ENCODE data around the gene HLX. TPM values are rescaled to one million over a fixed set of nuclear protein-coding genes. Genes with fewer than 3 reads are reported as not detected.
A peak's percentile ranks its signal among the peaks of the same experiment; 100 is the strongest.

Gene HLX
- total RNA-seq, 1 donor from 2014 or later, result 7.4 TPM

DNA sequence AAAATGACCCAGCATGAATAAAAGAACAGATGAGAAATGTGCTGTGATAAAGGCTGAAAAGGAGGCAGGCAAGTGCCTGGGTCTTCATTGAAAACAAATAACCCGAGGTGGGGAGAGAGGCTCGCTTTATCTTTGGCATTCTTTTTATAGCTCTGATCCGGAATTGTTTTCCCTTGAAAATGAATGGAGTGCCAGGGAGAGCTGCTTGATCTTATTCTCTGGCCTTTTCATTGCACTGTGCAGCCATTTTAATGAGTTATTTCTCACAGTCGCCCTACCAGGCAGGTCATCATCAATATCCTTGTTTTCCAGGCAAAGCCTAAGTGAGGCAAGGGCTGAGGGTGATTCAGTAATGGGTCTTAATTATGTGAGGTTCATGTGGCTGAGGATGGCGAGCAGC is 39.8 kb upstream of the HLX start:
- intact Hi-C loops (cut with DNase I), result no loop called here
- H3K4me3 ChIP-seq, result no peak overlapping the region

GRCh38 chr1:220841293-220841692 is 38.0 kb upstream of the HLX start:
- DNase-seq (ENCODE audit: extremely low spot score in 2 of 2), result no peak
- no peaks in the 10 kb centered on the region for H3K9me3 ChIP-seq
- no peak overlapping the region for H3K27ac ChIP-seq
- intact Hi-C loops (cut with DNase I), result no loop called here
- TF ChIP-seq POLR2AphosphoS5 (IDR thresholded peaks at IDR 0.05; ENCODE audit: insufficient read depth in 1 of 2, low read depth in 1 of 2), result no peak
- TF ChIP-seq CTCF (IDR thresholded peaks at IDR 0.05), result no peak
- no peak for TF ChIP-seq POLR2A (IDR thresholded peaks at IDR 0.05)
- no peaks in the 10 kb centered on the region for H3K27me3 ChIP-seq
- no peaks in the 10 kb centered on the region for H3K36me3 ChIP-seq
- H3K4me3 ChIP-seq, result no peak overlapping the region
- no peaks in the 10 kb centered on the region for H3K4me1 ChIP-seq

More for the DNA sequence above, 39.8 kb upstream of the HLX start:
- Histone ChIP-seq H3K36me3 (no peaks in the 10 kb centered on the region), H3K27ac (no peak overlapping the region), H3K4me1 (no peaks in the 10 kb centered on the region), H3K9me3 (no peaks in the 10 kb centered on the region), H3K27me3 (no peaks in the 10 kb centered on the region)
- TF ChIP-seq POLR2AphosphoS5 (IDR thresholded peaks at IDR 0.05; ENCODE audit: insufficient read depth in 1 of 2, low read depth in 1 of 2), result no peak
- no peak for TF ChIP-seq CTCF (IDR thresholded peaks at IDR 0.05)
- no peak for TF ChIP-seq POLR2A (IDR thresholded peaks at IDR 0.05)
- no peak for DNase-seq (ENCODE audit: extremely low spot score in 2 of 2)

DNA sequence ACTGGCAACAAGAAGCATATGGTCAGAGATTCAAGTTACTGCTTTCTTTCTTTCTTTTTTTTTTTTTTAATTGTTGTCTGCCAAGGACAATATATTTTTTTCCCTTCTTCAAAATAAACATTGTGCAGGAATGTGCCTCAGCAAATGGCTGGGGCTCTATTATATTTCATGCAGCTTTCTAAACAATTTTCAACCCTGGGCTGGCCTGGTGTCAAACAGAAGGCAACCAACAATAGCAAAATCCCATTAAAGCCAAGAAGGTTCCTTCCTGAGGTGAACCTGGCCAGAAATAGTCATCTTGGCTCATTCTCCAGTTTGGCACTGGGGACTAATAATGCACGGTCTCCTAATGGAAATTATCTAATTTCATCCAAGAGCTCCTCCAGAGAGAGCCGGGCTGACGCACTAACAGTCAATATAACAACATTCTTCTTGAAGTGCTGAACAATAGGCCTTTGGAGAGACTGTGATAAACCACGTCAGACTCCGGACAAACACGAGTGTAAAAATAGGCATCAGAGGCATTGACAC is 35.7 kb upstream of the HLX start:
- Histone ChIP-seq H3K4me3 (no peak overlapping the region), H3K4me1 (no peaks in the 10 kb centered on the region), H3K27me3 (no peaks in the 10 kb centered on the region), H3K9me3 (no peaks in the 10 kb centered on the region), H3K27ac (no peak overlapping the region), H3K36me3 (no peaks in the 10 kb centered on the region)
- TF ChIP-seq POLR2A (IDR thresholded peaks at IDR 0.05), result no peak
- TF ChIP-seq POLR2AphosphoS5 (IDR thresholded peaks at IDR 0.05; ENCODE audit: insufficient read depth in 1 of 2, low read depth in 1 of 2), result peak in 1 of 2 donors; percentile 73
- intact Hi-C loops (cut with DNase I), result no loop called here
- peak in 1 of 2 donors; percentile 86 for DNase-seq (ENCODE audit: extremely low spot score in 2 of 2)

GRCh38 chr1:220852408-220852807 is 26.8 kb upstream of the HLX start:
- Histone ChIP-seq H3K27me3 (no peaks in the 10 kb centered on the region), H3K4me1 (no peaks in the 10 kb centered on the region), H3K36me3 (no peaks in the 10 kb centered on the region), H3K9me3 (peaks cover 17% of the 10 kb centered on the region), H3K27ac (no peak overlapping the region), H3K4me3 (no peak overlapping the region)
- no peak for TF ChIP-seq CTCF (IDR thresholded peaks at IDR 0.05)
- no peak for TF ChIP-seq POLR2A (IDR thresholded peaks at IDR 0.05)
- no peak for TF ChIP-seq POLR2AphosphoS5 (IDR thresholded peaks at IDR 0.05; ENCODE audit: insufficient read depth in 1 of 2, low read depth in 1 of 2)
- intact Hi-C loops (cut with DNase I), result no loop called here
- no peak for DNase-seq (ENCODE audit: extremely low spot score in 2 of 2)

DNA sequence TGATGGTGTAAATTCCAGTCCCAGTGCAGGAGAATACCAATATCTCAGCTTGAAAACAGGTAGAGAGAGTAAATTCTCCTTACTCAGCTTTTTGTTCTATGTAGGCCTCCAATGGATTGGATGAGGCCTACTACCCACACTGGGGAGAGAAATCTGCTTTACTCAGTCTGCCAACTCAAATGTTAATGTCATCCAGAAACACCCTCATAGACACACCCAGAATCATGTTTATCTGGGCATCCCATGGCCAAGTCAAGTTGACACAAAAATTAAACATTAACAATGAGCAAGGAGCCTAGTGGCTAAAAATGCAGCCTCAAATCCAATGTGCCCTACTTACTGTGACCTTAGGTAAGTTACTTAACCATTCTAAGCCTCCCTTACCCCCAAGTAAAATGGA is 6.9 kb upstream of the HLX start:
- Histone ChIP-seq H3K9me3 (no peaks in the 10 kb centered on the region), H3K36me3 (no peaks in the 10 kb centered on the region), H3K27ac (no peak overlapping the region), H3K27me3 (no peaks in the 10 kb centered on the region), H3K4me1 (peaks cover under 1% of the 10 kb centered on the region), H3K4me3 (no peak overlapping the region)
- intact Hi-C loops (cut with DNase I), result loop anchor here (10.0 kb wide), 1 partner anchor 57 kb away; no protein-coding TSS in a partner anchor
- TF ChIP-seq CTCF (IDR thresholded peaks at IDR 0.05), result no peak
- TF ChIP-seq POLR2A (IDR thresholded peaks at IDR 0.05), result no peak
- no peak for TF ChIP-seq POLR2AphosphoS5 (IDR thresholded peaks at IDR 0.05; ENCODE audit: insufficient read depth in 1 of 2, low read depth in 1 of 2)
- DNase-seq (ENCODE audit: extremely low spot score in 2 of 2), result no peak

All from vagina (tissue), 2 donors.